Erythroblast (primary cell): ENCODE measurements around the gene SLC38A6.

Experiments
- GATA1 ChIP-seq: IDR thresholded peaks from 2 replicates; pipeline ENCODE4 v1.6.1; 2011; ENCODE audit warnings: low read depth, mild to moderate bottlenecking, control low read depth, low read length, moderate library complexity
- POLR2A ChIP-seq: IDR thresholded peaks from 2 replicates; pipeline ENCODE4 v1.6.1; 2011; ENCODE audit warnings: mild to moderate bottlenecking, low read length

- TF ChIP-seq POLR2A (no peak), GATA1 (no peak)
Observed at GRCh38 chr14:61051621-61052020, 70.6 kb downstream of the SLC38A6 start.
